Measurements from ENCODE around the gene RAD9A.
"Not testable (repeated sequence)": the region's sequence is repeated elsewhere in the genome, so short reads cannot be mapped to it uniquely, and the experiment has no call there.

RAD9A gene

DNA sequence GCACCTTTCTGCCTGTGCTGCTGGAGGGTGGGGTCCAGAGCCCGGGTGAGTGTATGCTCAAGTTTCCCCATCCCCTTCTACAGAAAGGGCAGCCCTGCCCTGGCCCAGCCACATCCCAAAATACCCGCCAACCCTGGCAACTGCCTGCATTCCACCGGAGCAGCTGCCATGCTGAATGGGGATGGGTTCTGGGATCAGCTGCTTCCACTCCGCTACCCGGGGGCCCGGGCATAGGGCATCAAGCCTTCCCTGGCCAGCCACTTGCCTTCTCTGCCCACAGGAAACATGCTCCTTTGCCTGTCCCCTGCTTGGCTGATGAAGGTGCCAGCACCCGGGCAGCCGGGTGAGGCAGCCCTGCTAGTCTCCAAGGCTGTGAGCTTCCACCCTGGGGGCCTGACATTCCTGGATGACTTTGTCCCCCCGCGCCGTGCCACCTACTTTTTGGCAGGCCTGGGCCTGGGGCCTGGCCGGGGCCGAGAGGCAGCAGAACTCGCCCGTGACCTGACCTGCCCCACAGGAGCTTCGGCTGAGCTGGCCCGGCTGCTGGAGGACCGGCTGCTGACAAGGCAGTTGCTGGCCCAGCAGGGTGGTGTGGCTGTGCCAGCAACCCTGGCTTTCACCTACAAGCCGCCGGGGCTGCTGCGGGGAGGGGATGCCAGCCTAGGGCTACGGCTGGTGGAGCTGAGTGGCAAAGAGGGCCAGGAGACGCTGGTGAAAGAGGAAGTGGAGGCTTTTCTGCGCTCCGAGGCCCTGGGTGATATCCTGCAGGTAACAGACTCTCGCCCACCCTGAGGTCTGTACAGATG, 26.9 kb downstream of the RAD9A start:
- no peaks in the 10 kb centered on the region for H3K27me3 ChIP-seq (ENCODE audit: insufficient read depth, low read length)
- H3K4me3 ChIP-seq (ENCODE audit: low read length), result no peak overlapping the region
- H3K4me1 ChIP-seq (ENCODE audit: insufficient read depth, low read length), result peaks cover 10% of the 10 kb centered on the region
- no peaks in the 10 kb centered on the region for H3K9me3 ChIP-seq (ENCODE audit: low read length)
- no peaks in the 10 kb centered on the region for H3K36me3 ChIP-seq (ENCODE audit: insufficient read depth, low read length)
- no peak overlapping the region for H2AFZ ChIP-seq (ENCODE audit: low read depth, low read length)

DNA sequence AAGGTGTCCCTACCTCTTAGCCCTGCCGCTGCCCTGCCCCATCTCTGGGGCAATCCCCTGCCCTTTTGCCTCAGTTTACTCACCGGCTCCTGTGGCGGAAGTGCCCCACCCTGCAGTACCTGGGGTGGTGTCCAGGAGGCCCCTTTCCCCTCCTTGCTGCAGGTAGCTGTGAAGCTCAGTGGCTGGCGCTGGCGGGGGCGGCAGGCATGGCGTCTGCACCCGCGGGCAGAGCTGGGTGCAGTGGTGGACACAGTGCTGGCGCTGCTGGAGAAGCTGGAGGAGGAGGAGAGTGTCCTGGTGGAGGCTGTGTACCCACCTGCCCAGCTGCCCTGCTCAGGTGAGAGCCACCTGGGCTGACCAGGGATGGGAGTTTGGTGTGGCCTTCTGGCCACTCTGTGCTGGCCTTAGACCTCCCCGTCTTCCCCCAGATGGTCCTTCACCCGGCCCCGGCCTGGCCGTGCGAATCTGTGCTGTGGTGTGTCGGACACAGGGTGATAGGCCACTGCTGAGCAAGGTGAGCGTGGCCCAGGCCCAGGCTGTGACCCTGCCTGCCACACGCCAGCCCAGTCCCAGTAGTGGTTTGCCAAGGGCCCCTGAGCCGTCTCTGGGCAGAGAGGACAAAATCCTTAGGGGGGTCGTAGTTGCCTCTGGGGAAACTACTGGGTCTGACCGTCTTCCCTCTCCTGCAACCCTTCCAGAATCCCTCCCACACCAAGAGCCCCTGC, 27.7 kb downstream of the RAD9A start:
- H3K36me3 ChIP-seq (ENCODE audit: insufficient read depth, low read length), result no peaks in the 10 kb centered on the region

DNA sequence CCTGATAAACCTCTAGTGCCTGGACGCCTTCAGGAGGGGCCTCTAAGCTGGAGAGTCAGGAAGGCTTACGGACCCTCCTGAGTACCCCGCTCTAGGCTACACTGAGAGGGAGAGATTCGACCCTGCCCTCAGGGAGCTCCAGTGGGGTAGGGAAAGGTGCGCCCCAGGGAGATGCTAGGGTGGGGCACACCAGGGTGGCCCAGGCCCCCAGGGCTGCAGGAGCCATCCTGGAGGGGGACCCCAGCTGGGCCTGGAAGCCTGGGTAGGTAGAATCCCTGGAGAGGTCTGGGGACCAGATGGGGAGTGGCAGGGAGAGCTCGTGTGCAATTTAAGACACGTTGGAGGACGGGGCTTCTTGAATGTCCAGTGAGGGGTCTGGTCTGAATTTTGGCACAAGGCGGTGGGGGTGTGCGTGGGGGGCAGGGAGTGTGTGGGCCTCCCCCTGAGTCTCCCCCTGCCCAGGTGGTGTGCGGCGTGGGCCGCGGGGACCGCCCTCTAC, 28.4 kb downstream of the RAD9A start:
- peak overlapping the region; percentile 64 for H3K4me3 ChIP-seq (ENCODE audit: low read length)

More for the DNA sequence above, 27.7 kb downstream of the RAD9A start:
- Histone ChIP-seq H3K27me3 (ENCODE audit: insufficient read depth, low read length) (no peaks in the 10 kb centered on the region), H3K4me1 (ENCODE audit: insufficient read depth, low read length) (peaks cover 10% of the 10 kb centered on the region), H2AFZ (ENCODE audit: low read depth, low read length) (no peak overlapping the region), H3K4me3 (ENCODE audit: low read length) (no peak overlapping the region), H3K9me3 (ENCODE audit: low read length) (no peaks in the 10 kb centered on the region)

DNA sequence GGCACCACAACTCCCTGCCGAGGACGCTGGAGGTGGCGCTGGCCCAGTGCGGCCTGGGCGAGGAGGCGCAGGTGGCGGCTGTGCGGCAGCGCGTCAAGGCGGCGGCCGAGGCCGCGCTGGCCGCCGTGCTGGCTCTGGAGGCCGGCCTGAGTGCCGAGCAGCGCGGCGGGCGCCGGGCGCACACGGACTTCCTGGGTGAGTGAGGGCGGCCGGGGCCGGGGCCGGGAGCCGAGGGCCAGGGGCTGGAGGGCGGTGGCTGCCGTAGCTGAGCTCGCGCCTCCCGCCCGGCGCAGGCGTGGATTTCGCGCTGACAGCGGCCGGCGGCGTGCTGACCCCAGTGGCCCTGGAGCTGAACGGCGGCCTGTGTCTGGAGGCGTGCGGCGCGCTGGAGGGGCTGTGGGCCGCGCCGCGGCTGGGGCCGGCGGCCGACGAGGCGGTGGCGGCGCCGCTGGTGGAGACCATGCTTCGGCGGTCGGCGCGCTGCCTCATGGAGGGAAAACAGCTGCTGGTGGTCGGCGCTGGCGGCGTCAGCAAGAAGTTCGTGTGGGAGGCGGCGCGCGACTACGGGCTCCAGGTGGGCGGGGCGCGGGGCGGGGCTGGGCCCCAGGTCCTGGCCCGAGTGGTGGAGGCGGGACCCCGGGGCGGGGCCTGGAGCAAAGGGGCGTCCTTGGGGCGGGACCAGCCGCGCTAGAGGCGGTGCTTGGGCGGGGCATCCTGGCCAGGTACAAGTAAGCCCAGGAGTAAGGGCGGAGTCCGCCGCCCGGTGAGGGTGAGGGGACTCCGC, 29.1 kb downstream of the RAD9A start:
- H2AFZ ChIP-seq (ENCODE audit: low read depth, low read length), result peak overlapping the region; percentile 78
- H3K27me3 ChIP-seq (ENCODE audit: insufficient read depth, low read length), result no peaks in the 10 kb centered on the region
- peaks cover 10% of the 10 kb centered on the region for H3K4me1 ChIP-seq (ENCODE audit: insufficient read depth, low read length)

More for the DNA sequence above, 28.4 kb downstream of the RAD9A start:
- H3K27me3 ChIP-seq (ENCODE audit: insufficient read depth, low read length), result no peaks in the 10 kb centered on the region
- no peaks in the 10 kb centered on the region for H3K36me3 ChIP-seq (ENCODE audit: insufficient read depth, low read length)
- H2AFZ ChIP-seq (ENCODE audit: low read depth, low read length), result peak overlapping the region; percentile 78
- peaks cover 10% of the 10 kb centered on the region for H3K4me1 ChIP-seq (ENCODE audit: insufficient read depth, low read length)
- H3K9me3 ChIP-seq (ENCODE audit: low read length), result no peaks in the 10 kb centered on the region

DNA sequence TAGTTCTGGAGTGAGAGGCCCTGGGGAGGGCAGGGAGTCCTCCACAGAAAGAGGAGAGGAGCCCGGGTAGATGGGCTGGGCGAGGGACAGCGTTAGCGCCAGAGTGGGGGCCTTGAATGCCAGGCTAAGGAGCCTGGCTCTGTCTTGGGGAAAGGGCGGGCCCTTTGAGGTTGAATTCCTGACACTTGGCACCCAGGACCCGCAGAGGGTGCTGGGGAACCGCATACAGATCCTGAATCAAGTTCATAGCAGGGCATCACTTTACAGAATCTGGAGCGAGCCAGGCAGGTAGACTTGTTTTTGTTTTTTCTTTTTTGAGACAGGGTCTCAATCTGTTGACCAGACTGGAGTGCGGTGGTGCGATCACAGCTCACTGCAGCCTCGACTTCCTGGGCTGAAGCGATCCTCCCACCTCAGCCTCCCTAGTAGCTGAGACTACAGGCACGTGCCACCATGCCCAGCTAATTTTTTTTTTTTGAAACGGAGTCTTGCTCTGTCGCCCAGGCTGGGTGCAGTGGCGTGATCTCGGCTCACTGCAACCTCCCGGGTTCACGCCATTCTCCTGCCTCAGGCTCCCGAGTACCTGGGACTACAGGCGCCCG, 29.7 kb downstream of the RAD9A start:
- H3K27me3 ChIP-seq (ENCODE audit: insufficient read depth, low read length), result no peaks in the 10 kb centered on the region
- H3K4me3 ChIP-seq (ENCODE audit: low read length), result peak overlapping the region; percentile 39
- H3K9me3 ChIP-seq (ENCODE audit: low read length), result no peaks in the 10 kb centered on the region
- H2AFZ ChIP-seq (ENCODE audit: low read depth, low read length), result no peak overlapping the region
- H3K36me3 ChIP-seq (ENCODE audit: insufficient read depth, low read length), result no peaks in the 10 kb centered on the region
- H3K4me1 ChIP-seq (ENCODE audit: insufficient read depth, low read length), result peaks cover 10% of the 10 kb centered on the region

More for the DNA sequence above, 29.1 kb downstream of the RAD9A start:
- Histone ChIP-seq H3K4me3 (ENCODE audit: low read length) (peak overlapping the region; percentile 64), H3K36me3 (ENCODE audit: insufficient read depth, low read length) (no peaks in the 10 kb centered on the region), H3K9me3 (ENCODE audit: low read length) (no peaks in the 10 kb centered on the region)

DNA sequence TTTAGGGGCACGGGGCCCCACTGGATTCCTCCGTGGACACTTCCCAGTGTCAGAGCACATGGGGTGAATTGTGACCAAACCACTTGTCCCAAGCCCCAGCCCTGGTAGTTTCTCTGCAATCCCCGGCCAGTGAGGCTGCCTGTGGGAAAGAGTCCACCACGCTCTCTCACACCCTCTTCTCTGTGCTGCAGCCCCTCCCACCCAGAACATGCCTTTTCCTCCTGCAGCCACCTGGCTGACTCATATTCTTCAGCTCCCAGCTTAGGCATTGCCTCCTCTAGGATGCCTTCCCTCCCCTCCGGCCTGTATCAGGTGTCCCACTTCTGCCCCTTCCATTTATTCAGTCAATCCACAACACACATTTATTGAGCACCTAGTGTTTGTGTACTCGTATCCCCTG, 31.1 kb downstream of the RAD9A start:
- H2AFZ ChIP-seq (ENCODE audit: low read depth, low read length), result no peak overlapping the region
- no peaks in the 10 kb centered on the region for H3K27me3 ChIP-seq (ENCODE audit: insufficient read depth, low read length)
- peaks cover 14% of the 10 kb centered on the region for H3K4me1 ChIP-seq (ENCODE audit: insufficient read depth, low read length)
- no peak overlapping the region for H3K4me3 ChIP-seq (ENCODE audit: low read length)
- no peaks in the 10 kb centered on the region for H3K36me3 ChIP-seq (ENCODE audit: insufficient read depth, low read length)
- H3K9me3 ChIP-seq (ENCODE audit: low read length), result no peaks in the 10 kb centered on the region

DNA sequence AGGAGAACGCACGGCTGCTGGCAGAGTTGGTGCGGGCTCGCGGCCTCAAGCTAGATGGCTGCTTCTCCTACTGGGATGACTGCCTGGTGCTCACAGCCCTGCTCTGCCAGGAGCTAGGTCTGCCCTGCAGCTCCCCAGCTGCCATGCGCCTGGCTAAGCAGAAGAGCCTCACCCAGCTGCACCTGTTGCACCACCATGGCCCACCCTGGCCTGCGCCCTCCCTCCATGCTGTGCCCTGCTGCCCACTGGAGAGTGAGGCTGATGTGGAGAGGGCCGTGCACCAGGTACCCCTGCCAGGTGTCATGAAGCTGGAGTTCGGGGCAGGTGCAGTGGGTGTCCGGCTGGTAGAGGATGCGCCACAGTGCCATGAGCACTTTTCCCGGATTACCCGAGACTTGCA, 31.7 kb downstream of the RAD9A start:
- Histone ChIP-seq H3K9me3 (ENCODE audit: low read length) (no peaks in the 10 kb centered on the region), H3K4me3 (ENCODE audit: low read length) (no peak overlapping the region), H3K36me3 (ENCODE audit: insufficient read depth, low read length) (no peaks in the 10 kb centered on the region), H3K4me1 (ENCODE audit: insufficient read depth, low read length) (peaks cover 14% of the 10 kb centered on the region), H2AFZ (ENCODE audit: low read depth, low read length) (no peak overlapping the region), H3K27me3 (ENCODE audit: insufficient read depth, low read length) (no peaks in the 10 kb centered on the region)

DNA sequence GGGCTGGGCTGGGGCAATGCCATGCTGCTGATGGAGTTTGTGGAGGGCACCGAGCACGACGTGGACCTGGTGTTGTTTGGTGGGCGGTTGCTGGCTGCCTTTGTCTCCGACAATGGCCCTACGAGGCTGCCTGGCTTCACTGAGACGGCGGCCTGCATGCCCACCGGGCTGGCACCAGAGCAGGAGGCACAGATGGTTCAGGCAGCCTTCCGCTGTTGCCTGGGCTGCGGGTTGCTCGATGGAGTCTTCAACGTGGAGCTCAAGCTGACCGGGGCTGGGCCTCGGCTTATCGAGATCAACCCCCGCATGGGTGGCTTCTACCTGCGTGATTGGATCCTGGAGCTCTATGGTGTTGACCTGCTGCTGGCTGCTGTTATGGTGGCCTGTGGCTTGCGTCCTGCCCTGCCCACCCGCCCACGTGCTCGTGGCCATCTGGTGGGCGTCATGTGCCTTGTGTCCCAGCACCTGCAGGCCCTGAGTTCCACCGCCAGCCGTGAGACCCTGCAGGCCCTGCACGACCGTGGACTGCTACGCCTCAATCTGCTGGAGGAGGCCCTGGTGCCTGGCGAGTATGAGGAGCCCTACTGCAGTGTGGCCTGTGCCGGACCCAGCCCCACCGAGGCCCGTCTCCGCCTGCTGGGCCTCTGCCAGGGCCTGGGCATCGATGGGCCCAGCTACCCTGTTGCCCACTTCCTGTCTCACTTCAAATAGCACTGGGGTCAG, 32.3 kb downstream of the RAD9A start:
- Histone ChIP-seq H3K4me1 (ENCODE audit: insufficient read depth, low read length) (peaks cover 16% of the 10 kb centered on the region), H3K36me3 (ENCODE audit: insufficient read depth, low read length) (no peaks in the 10 kb centered on the region), H2AFZ (ENCODE audit: low read depth, low read length) (no peak overlapping the region), H3K27me3 (ENCODE audit: insufficient read depth, low read length) (no peaks in the 10 kb centered on the region), H3K4me3 (ENCODE audit: low read length) (no peak overlapping the region), H3K9me3 (ENCODE audit: low read length) (no peaks in the 10 kb centered on the region)

DNA sequence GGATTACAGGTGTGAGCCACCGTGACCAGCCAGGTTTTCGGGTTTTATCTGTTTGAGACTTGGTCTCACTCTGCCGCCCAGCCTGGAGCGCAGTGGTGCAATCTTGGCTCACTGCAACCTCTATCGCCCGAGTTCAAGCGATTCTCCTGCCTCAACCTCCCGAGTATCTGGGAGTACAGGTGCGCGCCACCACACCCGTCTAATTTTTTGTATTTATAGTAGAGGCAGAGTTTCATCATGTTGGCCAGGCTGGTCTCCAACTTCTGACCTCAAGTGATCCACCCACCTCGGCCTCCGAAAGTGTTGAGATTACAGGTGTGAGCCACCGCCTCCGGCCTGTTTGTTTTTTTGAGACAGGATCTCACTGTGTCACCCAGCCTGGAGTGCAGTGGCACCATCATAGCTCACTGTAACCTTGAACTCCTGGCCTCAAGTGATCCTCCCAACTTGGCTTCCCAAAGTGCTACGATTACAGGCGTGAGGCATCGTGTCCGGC, 35.6 kb downstream of the RAD9A start:
- Histone ChIP-seq H3K4me3 (ENCODE audit: low read length) (peak overlapping the region; percentile 75), H2AFZ (ENCODE audit: low read depth, low read length) (peak overlapping the region; percentile 92), H3K4me1 (ENCODE audit: insufficient read depth, low read length) (peaks cover 11% of the 10 kb centered on the region)
- H3K27me3 ChIP-seq (ENCODE audit: insufficient read depth, low read length); H3K36me3 ChIP-seq (ENCODE audit: insufficient read depth, low read length); H3K9me3 ChIP-seq (ENCODE audit: low read length): not testable (repeated sequence)

DNA sequence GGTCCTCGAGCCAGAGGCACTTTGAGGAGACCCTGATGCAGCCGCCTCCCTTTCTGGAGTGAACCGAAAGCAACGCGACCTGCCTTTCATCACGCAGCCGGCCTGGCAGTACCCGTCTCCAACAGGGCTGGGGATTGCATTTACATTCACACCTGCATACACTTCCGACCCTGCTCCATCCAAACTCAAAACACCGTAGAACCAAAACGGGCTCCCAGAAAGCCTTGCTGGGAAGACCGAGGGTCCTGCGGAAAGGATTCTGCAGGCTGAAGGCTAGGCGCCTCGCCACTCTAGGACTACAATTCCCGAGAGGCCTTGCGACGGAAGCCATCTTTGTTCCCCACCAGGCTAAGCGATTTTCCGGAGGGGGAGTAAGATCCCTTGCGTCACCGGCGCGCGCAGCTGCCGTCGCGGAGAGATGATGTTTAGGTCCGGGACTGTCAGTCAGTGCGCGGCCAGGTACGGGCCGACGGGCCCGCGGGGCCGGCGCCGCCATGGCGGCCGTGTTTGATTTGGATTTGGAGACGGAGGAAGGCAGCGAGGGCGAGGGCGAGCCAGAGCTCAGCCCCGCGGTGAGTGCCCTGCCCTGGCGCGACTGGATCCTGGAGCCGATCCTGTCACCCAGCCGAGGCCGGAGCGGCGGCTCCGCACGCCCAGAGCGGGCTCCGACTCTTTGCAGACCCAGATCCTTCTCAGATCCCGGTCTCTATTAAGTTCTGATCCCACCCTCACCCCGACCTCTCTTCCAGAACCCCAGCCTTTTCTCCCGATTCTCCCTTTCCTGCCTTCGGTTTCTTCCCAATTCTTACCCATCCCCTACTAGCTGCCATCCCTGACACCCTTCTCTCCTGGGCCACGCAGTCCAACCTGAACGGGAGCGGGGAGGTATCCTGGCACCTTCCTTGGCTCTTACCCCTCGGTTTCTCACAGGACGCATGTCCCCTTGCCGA, 36.5 kb downstream of the RAD9A start, which contains the start of gene RPS6KB2:
Gene RPS6KB2, plus strand, starts transcription at position 443 of the 950 bp plus-strand sequence. Its CDS starts 52 bp downstream, at position 495.
- Histone ChIP-seq H3K27me3 (ENCODE audit: insufficient read depth, low read length) (no peaks in the 10 kb centered on the region), H2AFZ (ENCODE audit: low read depth, low read length) (peak within 1 kb of the TSS; percentile 92), H3K4me1 (ENCODE audit: insufficient read depth, low read length) (peaks cover 11% of the 10 kb centered on the region), H3K4me3 (ENCODE audit: low read length) (peak within 1 kb of the TSS; percentile 75), H3K9me3 (ENCODE audit: low read length) (no peaks in the 10 kb centered on the region), H3K36me3 (ENCODE audit: insufficient read depth, low read length) (peaks cover 17% of the 10 kb centered on the region)

DNA sequence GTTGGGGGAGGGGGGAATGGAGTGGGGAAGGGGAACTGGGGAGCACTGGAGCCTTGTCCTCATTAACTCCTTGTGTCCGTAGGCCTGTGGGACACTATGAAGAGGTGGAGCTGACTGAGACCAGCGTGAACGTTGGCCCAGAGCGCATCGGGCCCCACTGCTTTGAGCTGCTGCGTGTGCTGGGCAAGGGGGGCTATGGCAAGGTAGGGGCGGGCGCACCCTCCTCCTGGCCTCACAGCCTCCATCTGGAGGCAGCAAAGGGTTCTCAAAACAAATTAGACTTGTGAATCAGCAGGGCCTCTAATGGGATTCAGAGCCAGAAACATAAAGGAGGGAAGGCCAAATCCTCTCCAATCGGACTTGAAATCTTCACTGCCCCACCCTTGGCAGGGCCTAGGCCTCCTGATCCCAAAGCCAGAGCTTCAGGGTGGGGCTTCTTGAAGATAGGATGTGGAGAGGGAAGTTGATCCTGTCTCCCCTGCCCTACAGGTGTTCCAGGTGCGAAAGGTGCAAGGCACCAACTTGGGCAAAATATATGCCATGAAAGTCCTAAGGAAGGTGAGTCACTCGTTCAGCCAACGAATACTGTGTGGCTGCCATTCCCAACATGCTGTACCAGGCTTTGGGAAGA, 37.4 kb downstream of the RAD9A start:
- Histone ChIP-seq H3K4me1 (ENCODE audit: insufficient read depth, low read length) (peaks cover 11% of the 10 kb centered on the region), H3K9me3 (ENCODE audit: low read length) (no peaks in the 10 kb centered on the region), H2AFZ (ENCODE audit: low read depth, low read length) (no peak overlapping the region), H3K36me3 (ENCODE audit: insufficient read depth, low read length) (peaks cover 25% of the 10 kb centered on the region), H3K4me3 (ENCODE audit: low read length) (peak overlapping the region; percentile 75), H3K27me3 (ENCODE audit: insufficient read depth, low read length) (no peaks in the 10 kb centered on the region)

Measured in neuron (in vitro differentiated cells).